ENCODE data around the gene LRIT3. TPM values are rescaled to one million over a fixed set of nuclear protein-coding genes. Genes with fewer than 3 reads are reported as not detected.

Gene LRIT3
- total and polyA plus RNA-seq, 12 donors: 0.03 to 0.15 (median 0.06) TPM; not detected in 8

GRCh38 chr4:109887071-109887470 lies 39.2 kb downstream of the LRIT3 start:
- H3K36me3 ChIP-seq: no peaks in the 10 kb centered on the region
- H3K9me3 ChIP-seq: no peaks in the 10 kb centered on the region
- intact Hi-C loops (cut with DNase I): no loop called here
- no peaks in the 10 kb centered on the region for H3K4me1 ChIP-seq
- WGBS, 2 donors: 56 to 66% methylated on average over 6 of the region's 6 CpGs
- no peaks in the 10 kb centered on the region for H3K27me3 ChIP-seq
- DNase-seq (no peak), ATAC-seq (no peak)
- H3K27ac ChIP-seq: no peak overlapping the region
- no peak overlapping the region for H3K4me3 ChIP-seq
- no peak for TF ChIP-seq CTCF (IDR thresholded peaks at IDR 0.05)

- no peaks in the 10 kb centered on the region for H3K36me3 ChIP-seq
- no peaks in the 10 kb centered on the region for H3K4me1 ChIP-seq
- intact Hi-C loops (cut with DNase I): no loop called here
- H3K27ac ChIP-seq: no peak overlapping the region
- DNase-seq: no peak
- H3K9me3 ChIP-seq: no peaks in the 10 kb centered on the region
- ATAC-seq: no peak
- TF ChIP-seq CTCF (IDR thresholded peaks at IDR 0.05): no peak
- no peak overlapping the region for H3K4me3 ChIP-seq
- H3K27me3 ChIP-seq: no peaks in the 10 kb centered on the region
These were observed 42.2 kb downstream of the LRIT3 start for GRCh38 chr4:109890076-109890475.

- no peak overlapping the region for H3K27ac ChIP-seq
- peaks cover 0 to 6% (median 0%) of the 10 kb centered on the region in 11 donors for H3K9me3 ChIP-seq
- no peak for TF ChIP-seq CTCF (IDR thresholded peaks at IDR 0.05)
- intact Hi-C loops (cut with DNase I): no loop called here
- 88 to 91% methylated on average over 8 of the region's 8 CpGs for WGBS, 2 donors
- DNase-seq (no peak), ATAC-seq (no peak)
- H3K27me3 ChIP-seq: no peaks in the 10 kb centered on the region
- no peak overlapping the region for H3K4me3 ChIP-seq
- H3K36me3 ChIP-seq: no peaks in the 10 kb centered on the region
- no peaks in the 10 kb centered on the region for H3K4me1 ChIP-seq
These were observed 54.8 kb downstream of the LRIT3 start for GRCh38 chr4:109902559-109903251.

GRCh38 chr4:109908731-109909130 lies 60.8 kb downstream of the LRIT3 start:
- Histone ChIP-seq H3K4me1 (peaks cover 0 to 10% (median 0%) of the 10 kb centered on the region in 9 donors), H3K27ac (no peak overlapping the region), H3K4me3 (no peak overlapping the region), H3K36me3 (no peaks in the 10 kb centered on the region), H3K27me3 (no peaks in the 10 kb centered on the region), H3K9me3 (peaks cover 0 to 6% (median 0%) of the 10 kb centered on the region in 11 donors)
- intact Hi-C loops (cut with DNase I): no loop called here
- ATAC-seq (no peak), DNase-seq (no peak)
- TF ChIP-seq CTCF (IDR thresholded peaks at IDR 0.05): no peak
- WGBS, 2 donors: 70 to 74% methylated on average over 1 of the region's 1 CpG
